NCI-H146 treated with DMSO at 0.1 percent for 48 hours (cell line): ENCODE measurements around the gene ACER1.
"Not testable (repeated sequence)": the region's sequence is repeated elsewhere in the genome, so short reads cannot be mapped to it uniquely, and the experiment has no call there.

Experiments used
- DNase-seq: peaks from one replicate; lab custom pipeline; 2025; ENCODE audit not compliant: unreplicated experiment; lab: John Stamatoyannopoulos, UW

Gene ACER1

GRCh38 chr19:6297202-6297601 is 36.2 kb downstream of the ACER1 start:
- DNase-seq: no peak

GRCh38 chr19:6292006-6292405 is 41.4 kb downstream of the ACER1 start:
- no peak for DNase-seq

GRCh38 chr19:6288737-6289136 is 44.7 kb downstream of the ACER1 start:
- no peak for DNase-seq

- DNase-seq: no peak
These were observed 46.0 kb downstream of the ACER1 start for GRCh38 chr19:6287269-6287885.

- no peak for DNase-seq
These were observed 46.7 kb downstream of the ACER1 start for GRCh38 chr19:6286676-6287075.

GRCh38 chr19:6282393-6282792 is 51.0 kb downstream of the ACER1 start:
- not testable (repeated sequence) for DNase-seq

GRCh38 chr19:6279931-6280591 is 53.4 kb downstream of the ACER1 start, which contains the start of gene MLLT1:
TSS of gene MLLT1 (minus strand) at chr19:6279975. CDS start at chr19:6279784, 191 bp downstream.
- peak; percentile 61 for DNase-seq

- DNase-seq: no peak
These were observed 53.8 kb downstream of the ACER1 start for GRCh38 chr19:6279620-6279930.

- DNase-seq: no peak
These were observed 54.4 kb downstream of the ACER1 start for GRCh38 chr19:6278740-6279619.

GRCh38 chr19:6278051-6278450 is 55.4 kb downstream of the ACER1 start:
- no peak for DNase-seq

- no peak for DNase-seq
These were observed 57.0 kb downstream of the ACER1 start for GRCh38 chr19:6276447-6276846.

GRCh38 chr19:6275170-6275744 is 58.2 kb downstream of the ACER1 start:
- no peak for DNase-seq

GRCh38 chr19:6274756-6275155 is 58.7 kb downstream of the ACER1 start:
- no peak for DNase-seq

GRCh38 chr19:6273701-6274601 is 59.5 kb downstream of the ACER1 start:
- DNase-seq: no peak

- DNase-seq: no peak
These were observed 60.4 kb downstream of the ACER1 start for GRCh38 chr19:6272913-6273600.

GRCh38 chr19:6272411-6272791 is 61.0 kb downstream of the ACER1 start:
- DNase-seq: no peak

GRCh38 chr19:6271721-6272410 is 61.5 kb downstream of the ACER1 start:
- DNase-seq: no peak

- no peak for DNase-seq
These were observed 62.2 kb downstream of the ACER1 start for GRCh38 chr19:6271251-6271650.

GRCh38 chr19:6270822-6271221 is 62.6 kb downstream of the ACER1 start:
- DNase-seq: no peak
